Osteoblast (primary cell): ENCODE results near the gene CDKN1B. TPM values are rescaled to one million over a fixed set of nuclear protein-coding genes. Genes with fewer than 3 reads are reported as not detected.

Experiments used
- DNase-seq: peaks from one replicate; pipeline ENCODE4 v3.0.0; 2011; ENCODE audit warnings: low spot score, mixed read lengths; ENCODE audit not compliant: insufficient read length; ENCODE audit errors: missing footprints
- H2AFZ ChIP-seq: 2 replicates; pipeline ENCODE4 v1.6.0; 2011; ENCODE audit warnings: mild to moderate bottlenecking, low read length
- H3K27ac ChIP-seq: 2 replicates; pipeline ENCODE4 v1.5.1; 2011; ENCODE audit warnings: mild to moderate bottlenecking, low read depth, low read length, moderate library complexity
- H3K27me3 ChIP-seq: 2 replicates; pipeline ENCODE4 v1.6.0; 2012; ENCODE audit warnings: mild to moderate bottlenecking, control low read depth, inconsistent platforms, low read length, moderate library complexity; ENCODE audit not compliant: insufficient read depth
- H3K36me3 ChIP-seq: 2 replicates; pipeline ENCODE4 v1.5.1; 2011; ENCODE audit warnings: mild to moderate bottlenecking, low read length, control low read depth, moderate library complexity; ENCODE audit not compliant: insufficient read depth
- H3K4me1 ChIP-seq: 2 replicates; pipeline ENCODE4 v1.5.1; 2011; ENCODE audit warnings: mild to moderate bottlenecking, low read length, control low read depth, moderate library complexity; ENCODE audit not compliant: insufficient read depth
- H3K4me2 ChIP-seq: 2 replicates; pipeline ENCODE4 v1.6.0; 2011; ENCODE audit warnings: mild to moderate bottlenecking, low read length; ENCODE audit not compliant: insufficient read depth
- H3K4me3 ChIP-seq: fragments of 200-600 bp; sonication (generic); 3 replicates; pipeline ENCODE4 v1.5.1; 2012; ENCODE audit warnings: mild to moderate bottlenecking, low read length, inconsistent platforms; ENCODE audit not compliant: insufficient read depth
- H3K79me2 ChIP-seq: 2 replicates; pipeline ENCODE4 v1.6.0; 2012; ENCODE audit warnings: mild to moderate bottlenecking, low read length, control low read depth, inconsistent platforms; ENCODE audit not compliant: insufficient read depth
- H3K9me3 ChIP-seq: 2 replicates; pipeline ENCODE4 v1.5.1; 2011; ENCODE audit warnings: low read depth, low read length, control low read depth
- H4K20me1 ChIP-seq: 2 replicates; pipeline ENCODE4 v1.6.0; 2012; ENCODE audit warnings: mild to moderate bottlenecking, low read length, control low read depth; ENCODE audit not compliant: insufficient read depth
- CTCF ChIP-seq: IDR thresholded peaks from 2 replicates; pipeline ENCODE4 v1.5.1; 2011; ENCODE audit warnings: mild to moderate bottlenecking, low read depth, low read length, moderate library complexity; ENCODE audit errors: extremely low read depth
- total RNA-seq: library from RNA; depleted of rRNA; stranded (reverse); fragments of >200 nt; gene quantifications from 2 replicates; pipeline ENCODE4 v1.2.3, GENCODE V29; 2012

CDKN1B gene
- 44.5 and 52.8 TPM in 2 replicates for total RNA-seq

DNA sequence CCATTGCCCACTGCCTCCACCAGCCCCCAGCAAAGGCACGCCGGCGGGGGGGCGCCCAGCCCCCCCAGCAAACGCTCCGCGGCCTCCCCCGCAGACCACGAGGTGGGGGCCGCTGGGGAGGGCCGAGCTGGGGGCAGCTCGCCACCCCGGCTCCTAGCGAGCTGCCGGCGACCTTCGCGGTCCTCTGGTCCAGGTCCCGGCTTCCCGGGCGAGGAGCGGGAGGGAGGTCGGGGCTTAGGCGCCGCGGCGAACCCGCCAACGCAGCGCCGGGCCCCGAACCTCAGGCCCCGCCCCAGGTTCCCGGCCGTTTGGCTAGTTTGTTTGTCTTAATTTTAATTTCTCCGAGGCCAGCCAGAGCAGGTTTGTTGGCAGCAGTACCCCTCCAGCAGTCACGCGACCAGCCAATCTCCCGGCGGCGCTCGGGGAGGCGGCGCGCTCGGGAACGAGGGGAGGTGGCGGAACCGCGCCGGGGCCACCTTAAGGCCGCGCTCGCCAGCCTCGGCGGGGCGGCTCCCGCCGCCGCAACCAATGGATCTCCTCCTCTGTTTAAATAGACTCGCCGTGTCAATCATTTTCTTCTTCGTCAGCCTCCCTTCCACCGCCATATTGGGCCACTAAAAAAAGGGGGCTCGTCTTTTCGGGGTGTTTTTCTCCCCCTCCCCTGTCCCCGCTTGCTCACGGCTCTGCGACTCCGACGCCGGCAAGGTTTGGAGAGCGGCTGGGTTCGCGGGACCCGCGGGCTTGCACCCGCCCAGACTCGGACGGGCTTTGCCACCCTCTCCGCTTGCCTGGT, at the start of gene CDKN1B:
Gene CDKN1B (plus strand): TSS at position 576 of the 793 bp plus-strand sequence. CDS start 472 bp downstream, outside the sequence.
- peaks cover 48% of the 10 kb centered on the region for H3K79me2 ChIP-seq
- no peaks in the 10 kb centered on the region for H3K27me3 ChIP-seq
- peak within 1 kb of the TSS; percentile 95 for H3K4me2 ChIP-seq
- peaks cover 43% of the 10 kb centered on the region for H3K4me1 ChIP-seq
- H3K4me3 ChIP-seq, result peak within 1 kb of the TSS; percentile 81
- H3K27ac ChIP-seq, result peak within 1 kb of the TSS; percentile 97
- TF ChIP-seq CTCF, result no peak
- no peaks in the 10 kb centered on the region for H3K9me3 ChIP-seq
- peaks cover 24% of the 10 kb centered on the region for H3K36me3 ChIP-seq
- H2AFZ ChIP-seq, result peak within 1 kb of the TSS; percentile 86
- H4K20me1 ChIP-seq, result peaks cover 22% of the 10 kb centered on the region
- DNase-seq, result peak; percentile 97

- H3K4me1 ChIP-seq, result peaks cover 10% of the 10 kb centered on the region
- no peaks in the 10 kb centered on the region for H3K9me3 ChIP-seq
- DNase-seq, result no peak
- no peak overlapping the region for H3K4me3 ChIP-seq
- no peaks in the 10 kb centered on the region for H4K20me1 ChIP-seq
- no peak for TF ChIP-seq CTCF
- no peaks in the 10 kb centered on the region for H3K27me3 ChIP-seq
- H3K4me2 ChIP-seq, result no peak overlapping the region
- H3K79me2 ChIP-seq, result no peaks in the 10 kb centered on the region
- no peaks in the 10 kb centered on the region for H3K36me3 ChIP-seq
- no peak overlapping the region for H3K27ac ChIP-seq
- no peak overlapping the region for H2AFZ ChIP-seq
Measured at GRCh38 chr12:12668005-12668404, 49.2 kb upstream of the CDKN1B start.

DNA sequence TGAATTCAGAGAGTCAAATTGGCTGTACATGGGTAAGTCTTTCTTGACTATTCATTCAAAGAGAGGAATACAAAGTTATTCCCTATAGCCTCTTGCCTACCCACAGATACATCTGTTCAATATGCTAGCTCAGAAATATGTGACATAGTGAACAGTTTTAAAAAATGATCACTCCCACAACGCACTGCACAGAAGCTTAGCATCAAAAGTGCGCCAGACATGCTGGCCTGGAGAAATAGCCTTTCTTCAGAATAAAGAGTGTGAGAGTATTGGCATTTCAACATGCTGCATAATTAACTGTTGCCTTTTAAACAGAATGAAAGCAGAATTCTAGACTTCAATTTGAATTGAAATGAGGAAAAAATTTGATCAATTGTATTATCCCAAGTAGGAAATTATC, 48.1 kb upstream of the CDKN1B start:
- H3K27ac ChIP-seq, result no peak overlapping the region
- H4K20me1 ChIP-seq, result no peaks in the 10 kb centered on the region
- H3K79me2 ChIP-seq, result no peaks in the 10 kb centered on the region
- H2AFZ ChIP-seq, result no peak overlapping the region
- no peaks in the 10 kb centered on the region for H3K9me3 ChIP-seq
- no peak overlapping the region for H3K4me2 ChIP-seq
- H3K4me3 ChIP-seq, result no peak overlapping the region
- no peak for TF ChIP-seq CTCF
- H3K36me3 ChIP-seq, result no peaks in the 10 kb centered on the region
- H3K4me1 ChIP-seq, result peaks cover 13% of the 10 kb centered on the region
- no peaks in the 10 kb centered on the region for H3K27me3 ChIP-seq
- DNase-seq, result no peak

- Histone ChIP-seq H4K20me1 (no peaks in the 10 kb centered on the region), H3K36me3 (no peaks in the 10 kb centered on the region), H3K4me2 (peak overlapping the region; percentile 60), H3K9me3 (no peaks in the 10 kb centered on the region), H3K4me1 (peaks cover 13% of the 10 kb centered on the region), H3K27ac (peak overlapping the region; percentile 11), H3K27me3 (no peaks in the 10 kb centered on the region), H2AFZ (peak overlapping the region; percentile 6), H3K79me2 (no peaks in the 10 kb centered on the region), H3K4me3 (no peak overlapping the region)
- no peak for TF ChIP-seq CTCF
- DNase-seq, result no peak
Measured at GRCh38 chr12:12671850-12672660, 45.1 kb upstream of the CDKN1B start.
